Islet precursor cell (in vitro differentiated cells): ENCODE data around the gene DAPK3.
"Not testable (repeated sequence)": the region's sequence is repeated elsewhere in the genome, so short reads cannot be mapped to it uniquely, and the experiment has no call there.

Source experiments
- DNase-seq: peaks from one replicate; pipeline ENCODE4 v3.0.0-alpha.2; 2018

DAPK3 gene

GRCh38 chr19:3970808-3971598 lies at the start of gene DAPK3:
Gene DAPK3 (minus strand): TSS chr19:3971099. CDS start chr19:3969735, 1,364 bp downstream.
- DNase-seq: peak; percentile 100

- peak; percentile 43 for DNase-seq
Observed at GRCh38 chr19:4019578-4019977, 48.7 kb upstream of the DAPK3 start.

GRCh38 chr19:4018775-4019504 lies 48.0 kb upstream of the DAPK3 start:
- no peak for DNase-seq

DNA sequence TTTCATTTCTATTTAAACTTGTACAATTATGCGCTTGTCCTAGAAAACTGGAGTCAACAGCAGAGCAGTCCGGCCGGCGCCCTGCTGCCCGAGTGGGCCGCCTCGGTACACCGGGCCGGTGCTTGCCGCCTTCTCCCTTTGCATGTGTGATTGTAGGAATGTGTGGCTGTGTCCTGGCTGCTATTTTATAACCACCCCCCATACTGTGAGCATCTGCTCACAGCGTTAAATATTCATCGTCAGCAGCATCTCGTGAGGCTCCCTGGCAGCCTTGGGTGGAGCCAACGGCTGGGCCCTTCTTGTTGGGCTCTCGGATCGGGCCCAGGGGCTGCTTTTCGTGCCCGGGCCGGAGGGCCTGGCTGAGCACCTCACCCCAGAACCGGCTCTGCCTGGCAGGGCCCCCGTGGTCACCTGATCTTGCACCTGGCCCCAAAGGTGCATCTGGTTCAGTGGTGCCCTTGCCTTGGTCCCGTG lies 47.3 kb upstream of the DAPK3 start:
- no peak for DNase-seq

DNA sequence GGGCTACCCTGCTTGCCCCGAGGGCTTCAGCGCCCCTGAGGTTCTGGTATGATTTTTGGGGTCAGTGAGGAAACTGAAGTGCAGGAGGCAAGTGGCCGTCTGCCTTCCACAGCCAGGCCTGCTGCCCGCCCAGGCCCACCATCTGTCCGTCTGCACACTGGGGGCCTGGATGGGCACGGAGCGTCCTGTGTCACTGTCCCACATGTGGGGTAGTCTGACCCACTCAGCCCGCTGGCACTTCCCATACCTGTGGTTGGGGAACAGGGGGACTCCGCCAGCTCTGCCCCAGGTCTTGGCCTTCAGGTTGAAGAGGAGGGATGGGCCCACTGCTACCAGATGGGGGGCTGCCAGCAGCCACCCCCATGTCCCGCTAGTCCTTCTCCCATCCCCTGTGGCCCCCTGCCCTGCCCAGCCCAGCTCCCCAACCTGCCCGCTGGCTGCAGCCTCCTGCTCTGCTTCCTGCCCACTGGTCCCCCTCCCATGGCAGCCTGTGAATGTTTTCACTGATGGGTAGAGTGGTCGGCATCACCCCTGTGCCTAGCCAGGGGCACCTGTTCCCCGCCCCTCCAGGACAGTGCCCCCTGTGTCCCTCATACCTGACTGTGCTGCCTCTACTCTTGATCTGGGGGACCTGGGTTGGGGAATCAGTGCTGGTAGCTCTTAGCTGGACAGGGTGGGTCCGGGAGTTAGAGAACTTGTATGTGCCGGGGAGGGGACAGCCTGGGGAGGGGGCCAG lies 46.2 kb upstream of the DAPK3 start:
- DNase-seq: no peak

- peak; percentile 42 for DNase-seq
Observed at GRCh38 chr19:4016486-4016885, 45.6 kb upstream of the DAPK3 start.

DNA sequence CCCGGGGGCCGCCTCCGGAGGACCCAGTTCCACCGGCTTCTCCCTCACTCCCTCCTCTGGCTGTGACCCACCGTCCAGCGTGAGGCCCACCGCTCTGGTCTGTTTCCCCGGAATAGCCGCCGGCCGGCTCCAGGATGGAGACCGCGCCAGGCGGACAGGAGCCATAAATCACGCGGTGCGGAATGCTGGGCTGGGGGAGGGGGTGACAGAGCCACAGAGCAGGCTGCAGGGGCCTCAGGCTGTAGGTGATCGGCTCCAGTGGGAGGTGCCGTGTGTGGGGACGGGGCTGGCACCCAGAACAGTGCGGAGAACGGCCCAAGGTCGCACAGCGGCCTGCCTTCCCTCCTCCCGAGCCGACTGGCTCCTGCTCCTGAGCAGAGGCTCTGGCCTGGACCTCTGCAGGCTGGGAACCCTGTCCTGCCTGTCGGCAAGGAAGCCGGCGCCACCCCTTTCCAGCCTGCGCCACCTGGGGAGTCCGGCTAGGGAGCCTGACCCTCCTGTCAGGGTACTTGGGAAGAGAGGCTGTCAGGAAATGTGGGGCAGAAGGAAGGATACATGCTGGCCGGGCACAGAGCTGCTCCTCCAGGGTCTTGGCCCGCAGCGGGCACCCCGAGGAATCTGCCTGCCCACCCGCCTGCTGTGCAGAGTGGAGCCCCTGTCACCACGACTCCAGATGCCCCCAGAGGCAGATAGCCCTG lies 45.0 kb upstream of the DAPK3 start:
- DNase-seq: peak; percentile 65

- peak; percentile 69 for DNase-seq
Observed at GRCh38 chr19:4014541-4015491, 43.9 kb upstream of the DAPK3 start.

DNA sequence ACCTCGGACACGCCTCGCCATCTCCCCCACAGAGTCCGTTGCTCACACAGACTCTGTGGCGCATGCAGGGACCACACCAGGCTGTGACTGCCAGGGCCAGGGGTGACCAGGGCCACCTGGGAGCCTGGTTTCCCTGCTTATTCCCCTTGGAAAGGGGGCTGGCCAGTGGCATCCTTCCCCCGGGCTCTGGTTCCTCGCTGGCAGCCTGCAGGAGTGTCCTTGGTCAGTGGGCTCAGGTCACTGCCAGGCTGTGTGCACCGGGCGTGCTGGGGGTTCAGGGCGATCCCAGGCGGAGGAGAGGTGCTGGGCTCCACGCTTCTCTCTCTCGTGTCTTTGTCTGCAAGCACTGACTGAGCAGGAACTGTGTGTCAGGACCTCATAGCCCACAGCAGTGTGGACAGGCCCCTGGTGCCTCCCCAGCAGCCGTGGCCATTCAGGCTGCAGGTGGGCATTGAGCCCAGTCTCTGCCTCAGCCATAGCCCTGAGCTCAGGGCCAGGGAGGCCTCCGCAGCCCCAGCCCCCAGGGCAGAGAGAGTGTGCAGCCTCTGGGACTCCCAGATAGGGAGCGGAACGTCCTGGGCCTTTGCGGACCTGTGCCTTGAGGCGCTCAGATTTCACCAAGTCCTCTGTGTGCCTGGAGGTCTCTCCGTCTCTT lies 43.1 kb upstream of the DAPK3 start:
- peak; percentile 46 for DNase-seq

- peak; percentile 42 for DNase-seq
Observed at GRCh38 chr19:4012975-4013634, 42.2 kb upstream of the DAPK3 start.

- no peak for DNase-seq
Observed at GRCh38 chr19:4012092-4012974, 41.4 kb upstream of the DAPK3 start.

- not testable (repeated sequence) for DNase-seq
Observed at GRCh38 chr19:4011430-4011829, 40.5 kb upstream of the DAPK3 start.

- no peak for DNase-seq
Observed at GRCh38 chr19:4010808-4011110, 39.9 kb upstream of the DAPK3 start.

GRCh38 chr19:4009990-4010807 lies 39.3 kb upstream of the DAPK3 start:
- peak; percentile 43 for DNase-seq

DNA sequence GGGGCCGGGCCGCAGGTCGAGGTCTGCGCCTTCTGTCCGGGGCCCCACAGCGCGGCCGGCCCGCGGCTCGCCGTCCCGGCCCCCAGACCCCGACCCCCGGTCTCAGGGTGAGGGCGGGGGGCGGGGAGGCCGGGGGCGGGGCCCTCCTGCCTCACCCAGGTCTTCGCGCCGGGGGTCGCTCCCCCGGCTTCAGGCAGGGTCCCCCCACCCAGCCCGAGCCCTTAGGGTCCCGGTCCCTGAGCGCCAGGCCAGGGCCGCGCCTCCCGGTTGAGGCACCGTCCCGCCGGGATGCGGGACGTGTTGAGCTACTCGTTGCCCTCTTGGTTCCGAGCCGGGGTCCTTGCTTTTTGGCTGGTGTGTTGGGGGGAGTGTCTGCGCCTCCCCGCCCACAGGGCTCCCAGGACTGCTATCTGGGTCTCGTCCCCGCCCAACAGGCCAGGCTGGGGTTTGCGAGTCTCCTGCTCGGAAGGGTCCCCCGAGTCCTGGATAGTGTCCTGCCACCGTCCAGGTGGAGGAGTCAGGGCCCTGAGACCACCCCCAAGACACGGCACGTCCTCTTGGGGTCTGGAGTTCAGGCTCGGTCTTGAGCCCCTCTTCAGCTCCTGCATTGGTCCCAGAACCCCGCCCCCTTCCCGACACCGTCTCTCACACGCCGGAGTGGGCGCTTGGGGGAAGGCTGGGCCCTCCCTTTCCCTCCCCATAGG lies 37.1 kb upstream of the DAPK3 start:
- DNase-seq: peak; percentile 69

DNA sequence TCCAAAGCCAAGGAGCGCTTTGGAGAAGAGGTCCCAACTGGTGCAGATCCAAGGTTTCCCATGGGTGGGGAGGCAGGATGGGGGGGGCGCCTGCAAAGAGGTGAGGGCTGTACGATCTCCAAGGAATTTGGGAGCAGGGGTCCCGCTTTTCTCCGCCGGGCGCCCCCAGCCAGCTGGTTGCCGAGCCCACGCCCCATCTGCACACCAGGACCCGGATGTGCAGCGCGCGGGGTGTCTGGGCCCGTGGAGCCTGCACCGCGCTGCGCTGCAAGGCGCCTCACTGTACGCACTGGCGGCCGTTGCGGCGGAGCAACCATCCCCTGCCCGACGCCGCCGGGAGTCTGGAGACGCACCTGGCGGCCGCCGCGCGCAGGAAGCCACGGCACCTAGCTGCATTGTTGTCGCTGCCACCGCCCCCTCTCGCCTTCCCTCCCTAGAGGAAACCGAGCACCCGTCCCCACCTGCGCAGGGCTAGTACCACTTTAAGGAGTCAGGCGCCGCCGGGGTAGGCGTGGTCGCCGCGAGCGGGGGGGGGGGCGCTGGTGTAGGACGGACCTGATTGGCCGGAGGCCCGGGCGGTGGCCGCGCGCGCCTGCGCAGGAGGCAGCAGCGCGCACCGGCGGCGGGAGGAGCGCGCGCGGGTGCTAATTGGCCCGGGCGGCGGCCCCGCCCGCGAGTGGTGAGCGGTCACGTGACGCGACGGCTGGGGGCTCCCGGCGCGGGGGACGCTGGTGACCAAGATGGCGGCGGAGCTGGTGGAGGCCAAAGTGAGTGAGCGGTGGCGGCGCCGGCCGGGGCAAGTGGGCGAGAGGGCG lies 36.3 kb upstream of the DAPK3 start, which contains the start of gene PIAS4:
PIAS4 (plus strand) TSS at position 716 of the 815 bp plus-strand sequence; CDS start at position 741, 25 bp downstream.
- peak; percentile 98 for DNase-seq

- not testable (repeated sequence) for DNase-seq
Observed at GRCh38 chr19:4005436-4005835, 34.5 kb upstream of the DAPK3 start.
